Testis (tissue), 5 donors: ENCODE results near the gene MTERF2. TPM values are rescaled to one million over a fixed set of nuclear protein-coding genes. Genes with fewer than 3 reads are reported as not detected.
A peak's percentile ranks its signal among the peaks of the same experiment; 100 is the strongest.

Source experiments
- DNase-seq: peaks from one replicate; pipeline ENCODE4 v3.0.0-alpha.2; 2019
- H3K27ac ChIP-seq, 2 donors: fragments of 200-600 bp; sonication (generic); one replicate each; pipeline ENCODE4 v1.5.1; 2019
- H3K27me3 ChIP-seq: fragments of 200-600 bp; sonication (generic); one replicate; pipeline ENCODE4 v1.5.1; 2019
- H3K36me3 ChIP-seq: fragments of 200-600 bp; sonication (generic); one replicate; pipeline ENCODE4 v1.5.1; 2017; ENCODE audit warnings: low read depth; ENCODE audit errors: missing control alignments
- H3K4me1 ChIP-seq: fragments of 200-600 bp; sonication (generic); one replicate; pipeline ENCODE4 v1.5.1; 2019
- H3K4me3 ChIP-seq, 2 donors: fragments of 200-600 bp; sonication (generic); one replicate each; pipeline ENCODE4 v1.5.1; 2017 to 2019
- H3K9me3 ChIP-seq: fragments of 200-600 bp; sonication (generic); one replicate; pipeline ENCODE4 v1.5.1; 2017
- POLR2A ChIP-seq: fragments of 450-650 bp; IDR thresholded peaks from one replicate; pipeline ENCODE4 v1.6.1; 2017; ENCODE audit warnings: antibody characterized with exemption, mild to moderate bottlenecking, moderate library complexity
- WGBS, 2 donors: methylation state at CpG; one replicate each; pipeline ENCODE4 v1.1.5; 2018; 5-methylcytosine and 5-hydroxymethylcytosine counted together
- intact Hi-C: fragments of 100-400 bp; cut with DNase I; formaldehyde crosslinking; loops from one replicate; pipeline ENCODE4 v1.15.1; 2023; ENCODE audit warnings: low total_unique reads
- long read RNA-seq, 2 donors: transcript quantifications; one replicate each; lab custom pipeline, GENCODE V29; 2026
- polyA plus RNA-seq: library from polyadenylated mRNA; stranded (reverse); fragments of 350-450 nt; fragmentation: Illumina TruSeq; extraction: RNeasy Lipid Tissue Mini Kit (QIAGEN cat#74804); gene quantifications from one replicate; pipeline ENCODE4 v1.2.3, GENCODE V29; 2014; ENCODE audit warnings: low read depth, low replicate concordance; ENCODE audit not compliant: insufficient read depth
- total RNA-seq, 2 donors: library from RNA; depleted of rRNA; stranded (reverse); fragments of >200 nt; gene quantifications; one replicate each; pipeline ENCODE4 v1.2.3, GENCODE V29; 2016
- TF ChIP-seq, protein P1 (sequence below), 3 experiments: fragments of 450-650 bp in 2 of 3; fragments of 200-600 bp in 1 of 3; sonication (generic) in 1 of 3; IDR thresholded peaks; one replicate each; pipeline ENCODE4 v1.5.1; 2016 to 2019; ENCODE audit warnings: antibody characterized with exemption in 3 of 3, mild to moderate bottlenecking in 2 of 3, moderate library complexity in 1 of 3

The MTERF2 gene, protein sequence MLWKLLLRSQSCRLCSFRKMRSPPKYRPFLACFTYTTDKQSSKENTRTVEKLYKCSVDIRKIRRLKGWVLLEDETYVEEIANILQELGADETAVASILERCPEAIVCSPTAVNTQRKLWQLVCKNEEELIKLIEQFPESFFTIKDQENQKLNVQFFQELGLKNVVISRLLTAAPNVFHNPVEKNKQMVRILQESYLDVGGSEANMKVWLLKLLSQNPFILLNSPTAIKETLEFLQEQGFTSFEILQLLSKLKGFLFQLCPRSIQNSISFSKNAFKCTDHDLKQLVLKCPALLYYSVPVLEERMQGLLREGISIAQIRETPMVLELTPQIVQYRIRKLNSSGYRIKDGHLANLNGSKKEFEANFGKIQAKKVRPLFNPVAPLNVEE
- 10 to 100 TPM; 22.7 to 25.2 TPM for total RNA-seq
- polyA plus RNA-seq: 19.5 TPM
- long read RNA-seq, donor 1, transcript MTERF2-207 (2 exons, 3,235 nt): major isoform, 5 of 11 reads
- long read RNA-seq, donor 1, partial matches to known transcripts: 0 of 11 reads
- long read RNA-seq, donor 1, other reads (novel, unspliced or antisense): 0 of 11 reads
- long read RNA-seq, donor 2, transcript MTERF2-207 (2 exons, 3,235 nt): major isoform, 8 of 10 reads
- long read RNA-seq, donor 2, partial matches to known transcripts: 0 of 10 reads
- long read RNA-seq, donor 2, other reads (novel, unspliced or antisense): 0 of 10 reads

DNA sequence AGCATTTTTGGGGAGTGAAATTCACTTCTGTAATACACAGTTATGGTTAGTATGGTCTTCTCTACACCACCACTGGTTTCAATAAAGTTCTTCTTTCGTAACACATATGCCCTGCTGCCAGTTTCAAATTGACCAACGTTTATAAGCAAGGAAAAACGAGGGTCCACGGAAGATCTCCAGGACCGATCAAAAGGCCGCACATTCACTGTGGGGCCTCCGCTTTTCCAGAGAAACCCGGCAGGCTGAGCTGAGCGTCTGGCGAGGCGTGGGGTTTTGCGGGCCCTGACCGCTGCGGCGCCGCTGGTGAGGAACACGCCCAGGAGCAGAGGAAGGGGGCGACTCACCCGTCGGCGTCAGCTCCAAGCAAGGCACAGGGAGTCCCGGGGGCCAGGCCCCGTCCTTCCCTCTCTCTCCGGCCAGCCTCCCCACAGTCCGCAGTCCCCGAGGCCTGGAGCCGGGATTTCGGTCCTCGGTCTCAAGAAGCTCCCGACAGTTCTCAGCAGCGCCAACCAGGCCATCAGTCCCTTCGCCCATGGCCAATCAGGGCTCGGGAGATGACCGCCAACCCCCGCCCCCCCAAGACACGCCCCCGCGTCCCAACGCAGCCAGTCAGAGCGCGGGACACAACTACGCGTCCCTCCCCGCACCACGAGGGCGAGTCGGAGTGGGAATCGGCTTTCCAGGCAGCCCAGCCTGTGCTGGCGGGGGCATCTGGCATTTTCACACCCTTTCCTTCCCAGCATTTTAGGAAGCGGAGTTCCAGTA is at the start of gene MTERF2:
Gene MTERF2 (minus strand): TSS at position 522 of the 765 bp plus-strand sequence. CDS start 8,432 bp downstream, outside the sequence.
- WGBS, 2 donors: 0% methylated on average over 17 to 50 of the region's 50 CpGs
- Histone ChIP-seq H3K27ac (peak within 1 kb of the TSS; percentile 89 to 93), H3K27me3 (no peaks in the 10 kb centered on the region), H3K4me1 (peaks cover 11% of the 10 kb centered on the region), H3K4me3 (peak within 1 kb of the TSS; percentile 79 to 89), H3K36me3 (no peaks in the 10 kb centered on the region), H3K9me3 (no peaks in the 10 kb centered on the region)
- DNase-seq: peak; percentile 96
- intact Hi-C loops: loop anchor here (10.0 kb wide), 1 partner anchor 108 kb away; the partner anchor contains the start of gene CRY1
- TF ChIP-seq, protein P1, sequence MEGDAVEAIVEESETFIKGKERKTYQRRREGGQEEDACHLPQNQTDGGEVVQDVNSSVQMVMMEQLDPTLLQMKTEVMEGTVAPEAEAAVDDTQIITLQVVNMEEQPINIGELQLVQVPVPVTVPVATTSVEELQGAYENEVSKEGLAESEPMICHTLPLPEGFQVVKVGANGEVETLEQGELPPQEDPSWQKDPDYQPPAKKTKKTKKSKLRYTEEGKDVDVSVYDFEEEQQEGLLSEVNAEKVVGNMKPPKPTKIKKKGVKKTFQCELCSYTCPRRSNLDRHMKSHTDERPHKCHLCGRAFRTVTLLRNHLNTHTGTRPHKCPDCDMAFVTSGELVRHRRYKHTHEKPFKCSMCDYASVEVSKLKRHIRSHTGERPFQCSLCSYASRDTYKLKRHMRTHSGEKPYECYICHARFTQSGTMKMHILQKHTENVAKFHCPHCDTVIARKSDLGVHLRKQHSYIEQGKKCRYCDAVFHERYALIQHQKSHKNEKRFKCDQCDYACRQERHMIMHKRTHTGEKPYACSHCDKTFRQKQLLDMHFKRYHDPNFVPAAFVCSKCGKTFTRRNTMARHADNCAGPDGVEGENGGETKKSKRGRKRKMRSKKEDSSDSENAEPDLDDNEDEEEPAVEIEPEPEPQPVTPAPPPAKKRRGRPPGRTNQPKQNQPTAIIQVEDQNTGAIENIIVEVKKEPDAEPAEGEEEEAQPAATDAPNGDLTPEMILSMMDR (IDR thresholded peaks at IDR 0.05): no peak
- TF ChIP-seq POLR2A: peak; percentile 41

DNA sequence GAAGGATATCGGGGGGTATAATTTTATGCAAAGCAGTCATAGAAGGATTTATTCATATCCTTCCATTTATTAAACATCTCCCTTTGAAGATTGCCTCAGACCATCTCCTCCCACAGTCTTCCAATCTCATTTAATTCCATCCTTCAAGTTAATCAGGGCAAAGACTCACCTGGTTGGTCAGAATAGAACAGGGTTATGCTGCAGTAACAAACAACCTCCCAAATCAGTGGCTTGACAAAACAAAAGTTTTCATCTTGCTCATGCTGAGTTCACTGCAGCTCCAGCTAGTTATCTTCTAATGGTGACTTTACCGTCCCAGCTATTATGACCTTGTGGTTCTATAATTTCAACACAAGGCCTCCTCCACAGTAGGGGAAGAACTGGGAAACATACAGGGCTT is 48.8 kb upstream of the MTERF2 start:
- 96 to 100% methylated on average over 2 of the region's 2 CpGs for whole genome bisulfite sequencing, 2 donors
- no peak overlapping the region for H3K4me3 ChIP-seq
- H3K4me1 ChIP-seq: peaks cover 2% of the 10 kb centered on the region
- intact Hi-C loops: no loop called here
- H3K36me3 ChIP-seq: no peaks in the 10 kb centered on the region
- DNase-seq: no peak
- no peak overlapping the region for H3K27ac ChIP-seq
- no peak for TF ChIP-seq POLR2A
- TF ChIP-seq, protein P1 (IDR thresholded peaks at IDR 0.05): no peak
- no peaks in the 10 kb centered on the region for H3K27me3 ChIP-seq
- H3K9me3 ChIP-seq: no peaks in the 10 kb centered on the region

DNA sequence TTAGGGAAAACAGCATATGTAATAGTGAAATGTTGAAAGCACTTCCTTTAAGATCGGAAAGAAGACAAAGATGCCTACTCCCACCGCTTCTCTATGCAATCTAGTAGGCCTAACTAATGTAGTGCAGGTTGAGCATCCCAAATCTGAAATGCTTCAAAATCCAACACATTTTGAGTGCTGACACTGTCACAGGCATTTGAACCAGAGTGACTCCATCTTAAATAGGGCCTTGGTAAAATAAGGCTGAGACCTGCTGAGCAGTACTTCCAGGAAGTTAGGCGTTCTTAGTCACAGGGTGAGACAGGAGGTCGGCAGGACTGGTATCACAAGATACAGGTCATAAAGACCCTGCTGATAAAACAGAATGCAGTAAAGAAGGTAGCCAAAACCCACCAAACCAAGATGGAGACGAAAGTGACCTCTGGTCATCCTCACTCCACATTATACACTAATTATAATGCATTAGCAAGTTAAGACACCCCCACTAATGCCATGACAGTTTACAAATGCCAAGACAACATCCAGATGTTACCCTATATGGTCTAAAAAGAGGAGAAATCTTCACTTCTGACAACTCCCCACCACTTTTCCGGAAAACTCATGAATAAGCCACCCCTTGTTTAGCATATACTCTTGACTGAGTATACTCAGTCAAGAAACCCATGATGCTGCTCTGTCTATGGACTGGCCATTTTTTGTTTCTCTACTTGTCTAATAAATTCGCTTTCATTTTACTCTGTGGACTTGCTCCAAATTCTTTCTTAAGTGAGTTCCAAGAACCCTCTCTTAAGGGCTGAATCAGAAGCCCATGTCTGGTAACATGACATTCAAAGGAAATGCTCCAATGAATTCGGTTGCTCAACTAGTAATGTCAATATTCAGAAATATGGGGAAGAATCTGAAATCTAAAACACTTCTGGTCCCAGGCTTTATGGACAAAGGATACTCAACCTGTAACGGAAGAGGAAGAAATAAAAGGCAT is 47.1 kb upstream of the MTERF2 start:
- no peak for DNase-seq
- H3K27ac ChIP-seq: no peak overlapping the region
- WGBS, 2 donors: 90 to 93% methylated on average over 9 of the region's 9 CpGs
- H3K36me3 ChIP-seq: no peaks in the 10 kb centered on the region
- TF ChIP-seq, protein P1 (IDR thresholded peaks at IDR 0.05): no peak
- no peak for TF ChIP-seq POLR2A
- H3K4me1 ChIP-seq: peaks cover 9% of the 10 kb centered on the region
- H3K4me3 ChIP-seq: no peak overlapping the region
- H3K9me3 ChIP-seq: no peaks in the 10 kb centered on the region
- intact Hi-C loops: no loop called here
- no peaks in the 10 kb centered on the region for H3K27me3 ChIP-seq

DNA sequence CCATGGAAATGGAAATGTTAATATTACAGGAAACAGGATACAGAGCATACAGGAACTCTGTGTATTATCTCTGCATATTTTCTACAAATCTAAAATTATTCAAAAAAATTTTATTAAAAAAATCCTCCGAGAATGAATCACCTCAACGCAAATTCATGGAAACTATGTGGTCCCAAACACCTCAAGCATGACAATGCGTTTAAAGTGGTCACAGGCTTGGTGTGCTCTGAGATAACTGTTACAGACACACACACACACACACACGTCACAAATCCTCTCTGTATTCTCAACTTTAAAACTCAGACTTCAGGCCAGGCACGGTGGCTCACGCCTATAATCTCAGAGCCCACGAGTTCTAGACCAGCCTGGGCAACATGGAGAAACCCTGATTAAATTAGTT is 45.3 kb upstream of the MTERF2 start:
- Histone ChIP-seq H3K27me3 (no peaks in the 10 kb centered on the region), H3K27ac (no peak overlapping the region), H3K9me3 (no peaks in the 10 kb centered on the region), H3K36me3 (no peaks in the 10 kb centered on the region), H3K4me1 (peaks cover 18% of the 10 kb centered on the region), H3K4me3 (no peak overlapping the region)
- intact Hi-C loops: no loop called here
- no peak for DNase-seq
- TF ChIP-seq, protein P1 (IDR thresholded peaks at IDR 0.05): no peak
- TF ChIP-seq POLR2A: no peak
- 69% methylated on average over 7 of the region's 7 CpGs for WGBS, 2 donors
